Natural killer cell (primary cell): ENCODE results near the gene CHCT1. TPM values are rescaled to one million over a fixed set of nuclear protein-coding genes. Genes with fewer than 3 reads are reported as not detected.
"Not testable (repeated sequence)": the region's sequence is repeated elsewhere in the genome, so short reads cannot be mapped to it uniquely, and the experiment has no call there.

Experiments used
- ATAC-seq, 3 donors: fragments of 150-1000 bp in 2 of 3; fragments of 200-7000 bp in 1 of 3; cut with Tn5 transposase; 1 replicate in 1 of 3; 2 replicates in 2 of 3; pipeline ENCODE4 v1.10.0; 2021; ENCODE audit warnings: mild to moderate bottlenecking in 2 of 3, moderate library complexity in 2 of 3
- DNase-seq, 2 donors: peaks; one replicate each; pipeline versions ENCODE4 v3.0.0 to v3.0.0-alpha.2; 2013 to 2021; ENCODE audit warnings: mixed read lengths in 1 of 2
- H3K27ac ChIP-seq: one replicate; pipeline ENCODE4 v1.5.1; 2013; ENCODE audit warnings: mild to moderate bottlenecking, low read length
- H3K27me3 ChIP-seq: one replicate; pipeline ENCODE4 v1.6.1; 2013; ENCODE audit warnings: low read length; ENCODE audit not compliant: control insufficient read depth, insufficient read depth
- H3K36me3 ChIP-seq: one replicate; pipeline ENCODE4 v1.6.1; 2013; ENCODE audit warnings: low read length; ENCODE audit not compliant: control insufficient read depth, insufficient read depth
- H3K4me1 ChIP-seq: one replicate; pipeline ENCODE4 v1.6.1; 2013; ENCODE audit warnings: low read length; ENCODE audit not compliant: control insufficient read depth, insufficient read depth
- H3K4me3 ChIP-seq: one replicate; pipeline ENCODE4 v1.5.1; 2013; ENCODE audit warnings: low read length
- H3K9me3 ChIP-seq: one replicate; pipeline ENCODE4 v1.6.1; 2013; ENCODE audit warnings: low read length; ENCODE audit not compliant: control insufficient read depth, insufficient read depth
- H3K27ac Mint-ChIP-seq, 2 donors: one replicate each; pipeline ENCODE4 v1.8.0; 2022; ENCODE audit warnings: mild to moderate bottlenecking in 2 of 2, mixed read lengths in 2 of 2, moderate library complexity in 1 of 2
- H3K27me3 Mint-ChIP-seq, 2 donors: one replicate each; pipeline ENCODE4 v1.8.0; 2022; ENCODE audit warnings: low read depth in 2 of 2, mixed read lengths in 2 of 2
- H3K36me3 Mint-ChIP-seq: one replicate; pipeline ENCODE4 v1.8.0; 2022; ENCODE audit warnings: mixed read lengths
- H3K4me1 Mint-ChIP-seq, 2 donors: one replicate each; pipeline ENCODE4 v1.8.0; 2022; ENCODE audit warnings: mixed read lengths in 2 of 2
- H3K4me3 Mint-ChIP-seq: one replicate; pipeline ENCODE4 v1.8.0; 2022; ENCODE audit warnings: mild to moderate bottlenecking, moderate library complexity, mixed read lengths
- H3K9me3 Mint-ChIP-seq, 2 donors: one replicate each; pipeline ENCODE4 v1.8.0; 2022; ENCODE audit warnings: mixed read lengths in 2 of 2
- WGBS: methylation state at CpG from one replicate; pipeline ENCODE4 v1.1.7; 2013; ENCODE audit warnings: missing lambda C conversion rate; ENCODE audit not compliant: insufficient coverage; 5-methylcytosine and 5-hydroxymethylcytosine counted together
- intact Hi-C: fragments of 100-400 bp; cut with micrococcal nuclease; formaldehyde crosslinking; loops from one replicate; pipeline ENCODE4 v1.14.2; 2022
- total RNA-seq, 4 donors: library from RNA; stranded (reverse); fragments of 120-200 nt in 1 of 4; gene quantifications; one replicate each; pipeline versions ENCODE4 v1.2.3 to v1.2.4, GENCODE V29; 2013 to 2022
- TF ChIP-seq, protein P1 (sequence below): fragments of 200-600 bp; IDR thresholded peaks from one replicate; pipeline ENCODE4 v1.8.0; 2022; ENCODE audit warnings: antibody characterized with exemption

CHCT1 gene
- total RNA-seq, 3 donors from 2014 or later (not counting 1 experiment from before 2014, with no cell fraction given) = not detected

DNA sequence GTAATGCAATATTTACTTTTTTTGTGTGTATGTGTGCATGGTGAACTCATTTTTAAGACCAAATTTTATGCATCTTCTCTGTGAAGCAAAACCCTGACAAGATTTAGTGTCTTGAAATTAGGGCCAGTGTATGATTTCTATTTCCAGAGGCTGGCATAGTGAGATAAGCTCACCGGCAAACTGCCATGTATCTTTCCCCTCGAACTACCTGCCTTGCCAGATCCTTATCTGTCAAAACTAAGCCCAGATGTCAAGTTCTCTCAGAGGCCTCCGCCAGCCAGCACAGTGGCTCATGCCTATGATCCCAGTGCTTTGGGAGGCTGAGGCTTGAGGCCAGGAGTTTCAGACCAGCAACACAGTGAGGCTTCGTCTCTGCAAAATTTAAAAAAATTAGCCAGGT, 40.3 kb upstream of the CHCT1 start:
- Histone ChIP-seq H3K4me3 (no peak overlapping the region), H3K9me3 (no peaks in the 10 kb centered on the region), H3K36me3 (no peaks in the 10 kb centered on the region), H3K27ac (no peak overlapping the region), H3K27me3 (no peaks in the 10 kb centered on the region), H3K4me1 (no peaks in the 10 kb centered on the region)
- Mint-ChIP-seq H3K36me3 (no peaks in the 10 kb centered on the region), H3K27me3 (no peaks in the 10 kb centered on the region), H3K9me3 (no peaks in the 10 kb centered on the region), H3K27ac (no peak overlapping the region), H3K4me3 (no peak overlapping the region), H3K4me1 (peaks cover 18 to 38% of the 10 kb centered on the region in 2 donors)
- WGBS = 78% methylated on average over 4 of the region's 4 CpGs
- ATAC-seq (no peak), DNase-seq (no peak)
- TF ChIP-seq, protein P1, sequence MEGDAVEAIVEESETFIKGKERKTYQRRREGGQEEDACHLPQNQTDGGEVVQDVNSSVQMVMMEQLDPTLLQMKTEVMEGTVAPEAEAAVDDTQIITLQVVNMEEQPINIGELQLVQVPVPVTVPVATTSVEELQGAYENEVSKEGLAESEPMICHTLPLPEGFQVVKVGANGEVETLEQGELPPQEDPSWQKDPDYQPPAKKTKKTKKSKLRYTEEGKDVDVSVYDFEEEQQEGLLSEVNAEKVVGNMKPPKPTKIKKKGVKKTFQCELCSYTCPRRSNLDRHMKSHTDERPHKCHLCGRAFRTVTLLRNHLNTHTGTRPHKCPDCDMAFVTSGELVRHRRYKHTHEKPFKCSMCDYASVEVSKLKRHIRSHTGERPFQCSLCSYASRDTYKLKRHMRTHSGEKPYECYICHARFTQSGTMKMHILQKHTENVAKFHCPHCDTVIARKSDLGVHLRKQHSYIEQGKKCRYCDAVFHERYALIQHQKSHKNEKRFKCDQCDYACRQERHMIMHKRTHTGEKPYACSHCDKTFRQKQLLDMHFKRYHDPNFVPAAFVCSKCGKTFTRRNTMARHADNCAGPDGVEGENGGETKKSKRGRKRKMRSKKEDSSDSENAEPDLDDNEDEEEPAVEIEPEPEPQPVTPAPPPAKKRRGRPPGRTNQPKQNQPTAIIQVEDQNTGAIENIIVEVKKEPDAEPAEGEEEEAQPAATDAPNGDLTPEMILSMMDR = no peak
- intact Hi-C loops = no loop called here

DNA sequence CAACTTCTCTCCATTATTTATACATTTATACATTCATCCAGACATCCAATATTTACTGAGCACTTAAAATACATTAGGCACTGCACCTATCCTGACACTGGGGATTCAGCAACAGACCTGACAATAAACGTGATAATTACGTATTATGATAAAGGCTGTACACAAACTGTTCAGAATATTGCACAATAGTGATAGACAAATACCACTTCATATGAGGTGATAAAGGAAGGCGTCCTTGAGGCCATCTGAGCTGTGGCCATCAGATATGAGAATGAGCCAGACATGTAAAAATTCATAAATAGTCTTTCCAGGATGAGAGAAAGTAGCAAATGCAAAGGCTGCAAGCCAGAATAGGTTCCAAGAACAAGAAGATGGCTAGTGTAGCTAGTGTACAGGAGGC, 38.9 kb upstream of the CHCT1 start:
- peak overlapping the region in 1 of 2 donors; percentile 0 for H3K27ac Mint-ChIP-seq
- DNase-seq = no peak
- H3K36me3 Mint-ChIP-seq = no peaks in the 10 kb centered on the region
- no peak overlapping the region for H3K27ac ChIP-seq
- ATAC-seq = no peak
- intact Hi-C loops = no loop called here
- 67% methylated on average over 1 of the region's 3 CpGs for WGBS
- H3K27me3 Mint-ChIP-seq = no peaks in the 10 kb centered on the region
- H3K36me3 ChIP-seq = no peaks in the 10 kb centered on the region
- no peaks in the 10 kb centered on the region for H3K27me3 ChIP-seq
- no peak overlapping the region for H3K4me3 ChIP-seq
- peaks cover 23 to 42% of the 10 kb centered on the region in 2 donors for H3K4me1 Mint-ChIP-seq
- H3K9me3 Mint-ChIP-seq = no peaks in the 10 kb centered on the region
- H3K4me3 Mint-ChIP-seq = no peak overlapping the region
- H3K4me1 ChIP-seq = no peaks in the 10 kb centered on the region
- TF ChIP-seq, protein P1 = no peak
- H3K9me3 ChIP-seq = no peaks in the 10 kb centered on the region

DNA sequence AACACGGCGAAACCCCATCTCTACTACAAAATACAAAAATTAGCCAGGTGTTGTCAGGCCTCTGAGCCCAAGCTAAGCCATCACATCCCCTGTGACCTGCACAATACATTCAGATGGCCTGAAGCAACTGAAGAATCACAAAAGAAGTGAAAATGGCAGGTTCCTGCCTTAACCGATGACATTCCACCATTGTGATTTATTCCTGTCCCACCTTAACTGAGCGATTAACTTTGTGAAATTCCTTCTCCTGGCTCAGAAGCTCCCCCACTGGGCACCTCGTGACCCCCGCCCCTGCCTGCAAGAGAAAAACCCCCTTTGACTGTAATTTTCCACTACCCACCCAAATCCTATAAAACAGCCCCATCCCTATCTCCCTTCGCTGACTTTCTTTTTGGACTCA, 37.4 kb upstream of the CHCT1 start:
- H3K27ac ChIP-seq, H3K9me3 ChIP-seq, H3K36me3 Mint-ChIP-seq, DNase-seq, H3K27me3 Mint-ChIP-seq, ATAC-seq, H3K4me1 ChIP-seq, H3K9me3 Mint-ChIP-seq, H3K4me3 Mint-ChIP-seq, H3K36me3 ChIP-seq, intact Hi-C loops, H3K4me3 ChIP-seq, H3K27me3 ChIP-seq, H3K27ac Mint-ChIP-seq: not testable (repeated sequence)
- WGBS = 96% methylated on average over 7 of the region's 7 CpGs
- H3K4me1 Mint-ChIP-seq = peaks cover 33 to 50% of the 10 kb centered on the region in 2 donors

DNA sequence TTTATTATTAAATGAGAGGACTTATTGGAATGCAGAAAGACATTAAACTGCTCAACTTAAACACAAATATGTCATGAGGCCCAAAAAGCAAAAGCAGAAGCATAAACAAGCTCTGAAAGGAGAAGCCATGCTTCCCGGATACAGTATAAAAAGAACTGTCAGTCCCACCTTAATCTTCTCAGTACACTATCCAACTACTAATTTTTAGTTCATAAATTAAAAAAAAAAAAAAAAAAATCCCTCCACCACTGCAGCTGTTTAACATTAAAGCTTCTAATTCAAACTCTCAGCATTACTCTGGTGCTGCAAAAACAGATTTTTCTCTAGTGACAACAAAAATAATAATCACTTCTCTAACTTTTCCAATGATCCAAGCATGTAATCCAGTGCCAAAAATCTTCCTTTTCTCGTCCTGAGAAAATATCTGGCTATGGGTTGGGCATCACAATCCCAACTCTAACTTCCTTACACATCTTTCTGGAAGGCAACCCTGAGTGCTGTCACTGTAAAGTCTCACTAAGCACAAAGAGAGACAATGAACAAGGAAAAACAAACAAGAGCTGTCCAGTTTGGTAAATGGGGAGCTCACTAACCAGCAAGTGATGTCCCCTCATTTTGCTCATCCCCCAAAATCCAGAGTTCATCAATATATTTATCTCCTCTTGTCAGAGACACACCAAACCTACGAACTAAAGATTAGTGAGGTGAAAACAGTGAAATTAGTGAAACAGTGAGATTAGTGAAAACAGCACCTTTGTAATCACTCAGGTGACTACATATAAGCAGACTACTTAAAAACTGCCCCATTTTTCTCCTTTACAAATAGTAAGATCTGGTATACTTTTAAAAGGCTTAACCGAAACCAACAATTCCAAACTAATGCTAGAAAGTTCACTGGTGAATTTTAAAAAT, 35.9 kb upstream of the CHCT1 start:
- Histone ChIP-seq H3K4me3 (no peak overlapping the region), H3K27ac (no peak overlapping the region)
- WGBS = 56% methylated on average over 2 of the region's 4 CpGs

More for the DNA sequence above, 35.9 kb upstream of the CHCT1 start:
- intact Hi-C loops = no loop called here
- no peaks in the 10 kb centered on the region for H3K27me3 Mint-ChIP-seq
- H3K4me1 Mint-ChIP-seq = peaks cover 47 to 65% of the 10 kb centered on the region in 2 donors
- H3K36me3 Mint-ChIP-seq = no peaks in the 10 kb centered on the region
- ATAC-seq (no peak), DNase-seq (no peak)
- H3K27me3 ChIP-seq = no peaks in the 10 kb centered on the region
- no peaks in the 10 kb centered on the region for H3K9me3 ChIP-seq
- no peaks in the 10 kb centered on the region for H3K9me3 Mint-ChIP-seq
- TF ChIP-seq, protein P1 = no peak
- peak overlapping the region in 1 of 2 donors; percentile 39 for H3K27ac Mint-ChIP-seq
- peaks cover 10% of the 10 kb centered on the region for H3K4me1 ChIP-seq
- no peak overlapping the region for H3K4me3 Mint-ChIP-seq
- H3K36me3 ChIP-seq = no peaks in the 10 kb centered on the region
